Skeletal muscle satellite cell (primary cell): ENCODE data around the gene DIO1.

Source experiments
- H3K27me3 ChIP-seq: 2 replicates; pipeline ENCODE4 v1.7.0; 2013; ENCODE audit warnings: low read length; ENCODE audit not compliant: control insufficient read depth, insufficient read depth
- H3K36me3 ChIP-seq: 2 replicates; pipeline ENCODE4 v1.7.0; 2013; ENCODE audit warnings: mild to moderate bottlenecking, control low read depth, low read length; ENCODE audit not compliant: insufficient read depth
- H3K4me1 ChIP-seq: 2 replicates; pipeline ENCODE4 v1.7.0; 2013; ENCODE audit warnings: low read length; ENCODE audit not compliant: control insufficient read depth, insufficient read depth
- H3K4me2 ChIP-seq: 2 replicates; pipeline ENCODE4 v1.7.0; 2013; ENCODE audit warnings: mild to moderate bottlenecking, low read length
- H3K4me3 ChIP-seq: 2 replicates; pipeline ENCODE4 v1.7.0; 2013; ENCODE audit warnings: low read length
- H3K9ac ChIP-seq: 2 replicates; pipeline ENCODE4 v1.7.0; 2013; ENCODE audit warnings: mild to moderate bottlenecking, low read depth, low read length, moderate library complexity
- H3K9me3 ChIP-seq: replicated peaks from 2 replicates; pipeline ENCODE4 v1.7.0; 2013; ENCODE audit warnings: mild to moderate bottlenecking, control low read depth, low read length

The DIO1 gene

DNA sequence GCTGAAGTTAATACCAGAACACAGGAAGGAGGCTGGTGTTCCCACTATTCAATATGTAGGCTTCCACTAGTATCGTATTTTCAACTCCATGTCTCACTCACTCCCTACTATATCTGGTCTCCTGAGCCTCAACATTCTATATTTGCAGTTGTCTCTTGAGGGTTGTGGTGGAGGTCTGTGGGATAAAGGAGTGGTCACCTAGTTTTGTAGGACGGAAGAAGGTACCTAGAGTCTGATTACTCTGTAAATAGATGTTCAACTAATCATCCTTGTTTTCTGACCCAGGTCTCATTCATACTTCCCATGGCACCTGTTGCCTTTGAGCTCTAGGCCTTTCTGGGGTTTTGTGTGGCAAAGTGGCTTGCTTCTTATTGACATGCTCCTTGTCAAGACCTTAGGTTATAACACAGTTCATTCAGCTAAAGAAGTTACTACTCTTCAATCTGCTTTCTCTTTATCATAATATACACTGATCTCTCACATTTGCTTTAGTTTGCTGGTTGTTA is 33.4 kb downstream of the DIO1 start:
- no peaks in the 10 kb centered on the region for H3K4me1 ChIP-seq
- H3K9me3 ChIP-seq, result no peaks in the 10 kb centered on the region
- no peaks in the 10 kb centered on the region for H3K27me3 ChIP-seq
- H3K36me3 ChIP-seq, result peaks cover 36% of the 10 kb centered on the region
- H3K4me3 ChIP-seq, result no peak overlapping the region
- H3K4me2 ChIP-seq, result no peak overlapping the region
- no peak overlapping the region for H3K9ac ChIP-seq

GRCh38 chr1:53929246-53929960 is 35.4 kb downstream of the DIO1 start:
- no peak overlapping the region for H3K4me2 ChIP-seq
- H3K4me3 ChIP-seq, result no peak overlapping the region
- peaks cover 1% of the 10 kb centered on the region for H3K9me3 ChIP-seq
- H3K36me3 ChIP-seq, result peaks cover 28% of the 10 kb centered on the region
- no peaks in the 10 kb centered on the region for H3K27me3 ChIP-seq
- no peaks in the 10 kb centered on the region for H3K4me1 ChIP-seq
- H3K9ac ChIP-seq, result no peak overlapping the region

DNA sequence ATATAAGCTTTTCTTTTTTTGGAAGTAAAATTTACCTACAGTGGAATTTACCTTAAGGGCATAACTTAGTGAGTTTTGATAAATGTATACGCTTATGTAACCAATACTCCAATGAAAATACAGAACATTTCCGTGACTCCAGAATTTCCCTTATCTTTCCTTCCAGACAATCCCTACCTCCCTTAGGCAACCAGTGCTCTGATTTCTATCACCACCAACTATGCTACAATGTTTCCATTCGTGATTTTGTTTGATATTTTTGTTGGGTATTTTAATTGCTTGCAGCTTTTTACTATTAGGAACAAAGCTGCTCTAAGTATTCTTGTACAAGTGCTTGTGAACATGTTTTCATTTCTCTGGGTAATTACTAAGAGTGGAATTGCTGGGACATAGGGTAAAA is 36.9 kb downstream of the DIO1 start:
- Histone ChIP-seq H3K27me3 (no peaks in the 10 kb centered on the region), H3K9me3 (peaks cover 9% of the 10 kb centered on the region), H3K4me3 (no peak overlapping the region), H3K4me1 (no peaks in the 10 kb centered on the region), H3K36me3 (peaks cover 38% of the 10 kb centered on the region), H3K9ac (no peak overlapping the region), H3K4me2 (no peak overlapping the region)

DNA sequence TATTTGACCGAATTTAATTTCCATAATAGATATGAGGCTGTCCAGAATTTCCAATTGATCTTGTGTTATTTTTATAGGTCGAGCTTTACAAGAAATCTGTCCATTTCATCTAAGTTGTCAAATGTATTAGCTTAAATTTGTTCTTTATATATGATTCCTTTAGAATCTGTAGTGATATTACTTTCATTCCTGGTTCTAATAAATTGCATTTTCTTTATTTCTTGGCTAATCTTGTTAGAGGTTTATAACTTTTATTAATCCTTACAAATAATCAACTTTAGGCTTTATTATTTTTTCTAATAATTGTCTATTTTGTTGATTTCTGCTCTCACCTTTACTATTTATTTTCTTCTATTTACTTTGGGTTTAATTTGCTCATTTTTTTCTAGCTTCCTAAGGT is 37.5 kb downstream of the DIO1 start:
- no peak overlapping the region for H3K9ac ChIP-seq
- no peaks in the 10 kb centered on the region for H3K27me3 ChIP-seq
- peaks cover 38% of the 10 kb centered on the region for H3K36me3 ChIP-seq
- peaks cover 9% of the 10 kb centered on the region for H3K9me3 ChIP-seq
- no peak overlapping the region for H3K4me2 ChIP-seq
- no peaks in the 10 kb centered on the region for H3K4me1 ChIP-seq
- H3K4me3 ChIP-seq, result no peak overlapping the region

DNA sequence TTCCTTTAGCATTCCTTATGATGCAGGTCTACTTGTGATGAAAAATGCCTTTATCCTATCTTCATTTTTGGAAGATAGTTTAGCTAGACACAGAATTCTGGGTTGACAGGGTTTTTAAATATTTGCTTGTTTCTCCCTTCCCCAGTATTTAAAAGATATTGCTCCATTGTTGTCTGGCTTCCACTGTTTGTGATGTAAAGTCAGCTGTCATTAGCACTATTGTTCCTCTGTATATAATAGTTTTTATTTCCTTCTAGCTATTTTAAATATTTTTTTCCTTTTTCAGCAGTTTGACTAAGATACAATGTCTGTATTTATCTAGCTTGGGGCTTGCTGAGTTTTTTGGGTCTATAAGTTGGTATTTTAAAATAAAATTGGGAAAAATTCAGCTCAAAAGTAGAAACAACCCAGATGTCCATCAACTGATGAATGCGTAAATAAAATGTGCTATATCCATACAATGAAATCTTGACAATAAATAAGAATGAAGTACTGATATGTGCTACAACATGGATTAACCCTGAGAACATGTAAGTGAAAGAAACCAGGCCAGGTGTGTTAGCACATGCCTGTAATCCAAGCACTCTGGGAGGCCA is 40.3 kb downstream of the DIO1 start:
- peaks cover 22% of the 10 kb centered on the region for H3K36me3 ChIP-seq

DNA sequence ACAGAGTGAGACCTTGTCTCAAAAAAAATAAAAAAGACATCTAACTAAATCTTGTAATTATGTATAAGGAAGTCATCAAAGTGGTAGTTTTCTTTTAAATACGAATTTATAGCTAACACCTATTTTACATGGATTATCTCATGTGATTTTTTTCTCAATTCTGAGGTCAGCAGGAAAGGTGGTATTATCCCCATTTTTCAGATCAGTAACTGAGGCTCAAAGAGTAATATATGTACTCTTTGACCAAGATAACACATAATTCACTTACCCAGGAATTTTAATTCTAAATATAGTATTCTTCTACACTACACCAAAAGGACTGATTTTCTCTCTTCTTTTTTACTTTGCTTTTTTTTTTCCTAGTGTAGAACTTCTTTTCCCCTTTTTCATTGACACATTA is 42.4 kb downstream of the DIO1 start:
- Histone ChIP-seq H3K4me2 (no peak overlapping the region), H3K4me1 (peaks cover 13% of the 10 kb centered on the region), H3K27me3 (no peaks in the 10 kb centered on the region), H3K36me3 (peaks cover 19% of the 10 kb centered on the region), H3K9me3 (peaks cover 9% of the 10 kb centered on the region), H3K4me3 (no peak overlapping the region), H3K9ac (no peak overlapping the region)

More for the DNA sequence above, 40.3 kb downstream of the DIO1 start:
- no peak overlapping the region for H3K4me3 ChIP-seq
- no peak overlapping the region for H3K4me2 ChIP-seq
- peaks cover 11% of the 10 kb centered on the region for H3K4me1 ChIP-seq
- no peaks in the 10 kb centered on the region for H3K27me3 ChIP-seq
- H3K9me3 ChIP-seq, result peaks cover 9% of the 10 kb centered on the region
- no peak overlapping the region for H3K9ac ChIP-seq

DNA sequence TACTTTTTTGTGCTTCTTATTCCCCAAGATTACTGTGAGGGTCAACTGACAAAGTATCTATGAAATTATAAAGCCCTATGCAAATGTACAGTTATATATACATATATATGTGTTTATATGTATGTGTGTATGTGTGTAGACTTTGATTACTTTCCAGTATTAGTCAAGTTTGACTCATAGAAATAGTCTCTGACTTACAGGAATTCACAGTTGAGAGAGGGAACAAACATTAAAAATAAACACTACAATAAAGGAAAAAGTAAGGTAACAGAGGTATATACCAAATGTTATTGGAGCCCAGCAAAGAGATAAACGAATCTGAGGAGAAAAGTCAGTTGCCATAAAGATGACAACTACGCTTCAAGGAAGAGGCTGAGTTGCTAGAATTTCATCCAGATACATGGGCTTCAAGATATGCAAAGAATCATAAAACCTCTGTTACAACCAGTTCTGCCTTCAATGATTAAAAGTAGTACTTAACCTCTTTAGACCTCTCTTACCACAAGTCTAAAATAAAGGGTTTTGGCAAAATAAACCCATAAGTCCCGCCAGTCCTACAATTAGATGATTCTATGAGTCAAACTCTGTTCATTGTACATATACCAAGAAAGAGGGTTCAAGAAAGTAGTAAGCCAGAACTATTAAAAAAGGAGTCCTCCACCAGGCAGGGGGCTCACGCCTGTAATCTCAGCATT is 44.3 kb downstream of the DIO1 start:
- Histone ChIP-seq H3K4me3 (no peak overlapping the region), H3K36me3 (peaks cover 19% of the 10 kb centered on the region), H3K9ac (no peak overlapping the region), H3K4me1 (peaks cover 13% of the 10 kb centered on the region), H3K4me2 (peak overlapping the region; percentile 13), H3K27me3 (no peaks in the 10 kb centered on the region), H3K9me3 (peaks cover 9% of the 10 kb centered on the region)

DNA sequence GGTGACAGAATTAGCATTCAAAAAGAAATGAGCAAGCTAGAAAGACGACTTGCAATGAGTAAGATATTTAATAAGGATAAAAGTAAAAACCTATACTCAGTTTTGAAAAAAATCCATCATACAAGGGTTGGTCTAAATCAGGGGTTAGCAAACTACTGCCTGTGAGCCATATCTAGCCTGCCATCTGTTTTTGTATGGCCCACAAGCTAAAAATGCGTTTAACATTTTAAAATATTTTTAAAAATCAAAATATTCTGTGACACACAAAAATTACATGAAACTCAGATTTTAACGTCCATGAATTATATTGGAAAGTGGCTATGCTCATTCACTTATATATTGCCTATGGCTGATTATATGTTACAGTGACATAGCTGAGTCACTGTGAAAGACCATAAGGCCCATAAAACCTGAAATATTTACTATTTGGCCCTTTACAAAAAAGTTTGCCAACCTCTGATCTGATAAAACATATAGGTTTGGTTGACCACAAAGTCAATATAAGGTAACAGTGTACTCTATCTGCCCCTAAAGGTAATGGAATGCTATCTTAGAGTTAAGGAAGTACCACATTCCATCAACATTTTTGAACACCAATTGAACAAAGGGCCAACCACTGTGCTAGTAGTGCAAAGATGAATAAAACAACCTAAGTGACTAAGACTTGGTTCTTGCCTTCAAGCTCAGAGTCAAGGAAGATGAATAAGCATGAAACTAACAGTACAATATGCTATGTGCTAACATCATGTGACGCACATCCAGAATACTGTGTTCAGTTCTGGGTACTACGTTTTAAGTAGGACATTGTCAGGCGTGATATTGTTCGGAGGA is 48.4 kb downstream of the DIO1 start:
- H3K36me3 ChIP-seq, result peaks cover 4% of the 10 kb centered on the region
- no peaks in the 10 kb centered on the region for H3K27me3 ChIP-seq
- H3K4me3 ChIP-seq, result no peak overlapping the region
- peaks cover 21% of the 10 kb centered on the region for H3K4me1 ChIP-seq
- H3K4me2 ChIP-seq, result no peak overlapping the region
- no peak overlapping the region for H3K9ac ChIP-seq
- no peaks in the 10 kb centered on the region for H3K9me3 ChIP-seq

- H3K4me2 ChIP-seq, result no peak overlapping the region
- H3K4me3 ChIP-seq, result no peak overlapping the region
- no peaks in the 10 kb centered on the region for H3K27me3 ChIP-seq
- no peak overlapping the region for H3K9ac ChIP-seq
- H3K36me3 ChIP-seq, result no peaks in the 10 kb centered on the region
- H3K4me1 ChIP-seq, result peaks cover 24% of the 10 kb centered on the region
- H3K9me3 ChIP-seq, result no peaks in the 10 kb centered on the region
Measured at GRCh38 chr1:53943090-53943489, 49.1 kb downstream of the DIO1 start.

DNA sequence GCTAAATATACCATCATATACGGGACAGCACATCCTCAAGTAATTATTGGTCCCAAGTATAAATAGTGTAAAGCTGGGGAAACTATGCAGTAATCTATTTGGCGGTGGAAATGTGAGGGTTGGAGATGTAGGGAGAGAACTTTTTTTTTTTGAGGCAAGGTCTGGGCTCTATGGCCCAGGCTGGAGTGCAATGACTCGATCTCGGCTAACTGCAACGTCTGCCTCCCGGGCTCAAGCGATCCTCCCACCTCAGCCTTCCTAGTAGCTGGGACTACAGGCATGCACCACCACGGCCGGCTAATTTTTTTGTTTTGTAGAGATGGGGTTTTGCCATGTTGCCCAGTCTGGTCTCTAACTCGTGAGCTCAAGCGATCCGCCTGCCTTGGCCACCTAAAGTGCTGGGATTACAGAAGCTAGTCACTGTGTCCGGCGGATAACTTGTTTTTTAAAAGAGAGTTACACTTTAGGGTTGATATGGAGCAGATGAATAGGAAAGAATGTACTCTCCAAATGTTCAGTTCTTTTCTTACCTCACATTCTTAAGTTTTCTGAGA is 49.6 kb downstream of the DIO1 start:
- Histone ChIP-seq H3K9me3 (no peaks in the 10 kb centered on the region), H3K4me3 (no peak overlapping the region), H3K27me3 (no peaks in the 10 kb centered on the region), H3K4me2 (no peak overlapping the region), H3K9ac (no peak overlapping the region), H3K4me1 (peaks cover 25% of the 10 kb centered on the region), H3K36me3 (no peaks in the 10 kb centered on the region)
